OCI-M2 (cell line): ENCODE data around the gene SMARCC2.

Source experiments
- DNase-seq: peaks from one replicate; lab custom pipeline; 2025; ENCODE audit not compliant: unreplicated experiment; lab: John Stamatoyannopoulos, UW

The SMARCC2 gene

DNA sequence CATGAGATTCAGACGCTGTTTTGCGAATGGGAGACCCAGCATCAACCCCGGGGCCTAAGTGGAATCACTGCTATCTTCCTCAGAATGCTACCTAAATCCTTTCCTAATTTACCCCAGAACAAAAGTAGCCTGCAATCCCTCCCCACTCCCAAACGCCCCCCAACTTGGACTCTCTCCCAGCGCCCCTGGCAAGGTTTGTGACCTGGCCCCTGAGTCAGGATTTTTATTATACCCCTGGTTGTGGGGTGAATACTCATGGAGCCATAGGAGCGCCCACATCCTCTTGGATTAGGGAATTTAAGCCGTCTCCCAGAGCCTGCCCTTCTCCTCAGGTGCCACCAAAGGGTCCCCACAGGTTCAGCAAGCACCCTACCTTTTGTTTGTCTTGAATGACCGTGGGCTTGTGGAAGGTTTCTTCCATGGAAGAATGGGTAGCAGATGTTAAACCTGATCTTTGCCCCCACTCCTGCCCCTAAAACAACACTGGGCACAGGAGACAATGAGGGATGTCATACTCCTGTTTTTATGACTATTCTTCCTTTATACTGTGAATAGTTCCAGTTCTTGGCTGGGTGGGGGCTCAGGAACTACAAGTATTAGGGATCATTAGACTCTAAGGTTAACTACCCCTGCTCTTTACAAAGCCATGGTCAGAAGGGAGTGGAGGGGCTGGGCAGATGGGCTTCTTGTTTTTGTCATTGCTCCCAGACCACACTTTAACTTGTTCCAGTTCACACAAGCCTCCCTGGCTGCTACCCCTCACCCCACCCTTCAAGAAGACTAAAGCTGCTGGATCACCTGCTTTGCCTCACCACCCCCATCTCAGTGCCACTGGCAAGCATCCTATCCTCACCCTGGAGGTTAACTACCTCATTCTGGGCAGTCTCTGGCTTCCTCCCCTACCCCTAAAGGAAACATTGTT lies 36.3 kb downstream of the SMARCC2 start:
- DNase-seq: no peak

DNA sequence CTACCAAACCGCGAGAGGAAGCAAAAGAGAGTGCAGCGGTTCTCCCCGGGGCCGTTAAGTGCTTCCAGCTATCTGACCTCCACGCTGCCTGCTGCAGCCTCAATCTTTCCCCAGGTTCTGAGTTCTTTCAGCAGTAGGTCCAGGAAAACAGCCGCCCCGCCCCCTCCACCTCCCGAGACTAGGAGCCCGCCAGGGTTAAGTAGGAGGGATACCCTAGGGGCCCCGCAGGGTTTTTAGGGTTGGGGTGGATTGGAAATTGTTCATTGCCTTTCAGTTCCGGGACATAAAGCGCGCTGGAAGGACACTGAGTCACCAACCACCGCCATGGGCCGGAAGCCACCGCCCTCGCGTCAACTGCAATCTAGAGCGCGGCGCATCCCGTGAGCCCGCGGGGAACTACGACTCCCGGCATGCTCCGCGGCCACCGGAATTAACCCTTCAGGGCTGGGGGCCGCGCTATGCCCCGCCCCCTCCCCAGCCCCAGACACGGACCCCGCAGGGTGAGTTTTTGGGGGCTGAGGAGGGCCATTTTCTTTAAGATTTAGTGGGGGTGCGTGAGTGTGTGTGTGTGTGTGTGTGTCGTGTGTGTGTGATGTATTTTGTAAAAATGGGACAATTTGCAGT lies 37.0 kb downstream of the SMARCC2 start, which contains the start of gene MYL6B:
MYL6B (plus strand) TSS at position 456 of the 624 bp plus-strand sequence. CDS start 1,332 bp downstream, outside the sequence.
- DNase-seq: peak; percentile 76

DNA sequence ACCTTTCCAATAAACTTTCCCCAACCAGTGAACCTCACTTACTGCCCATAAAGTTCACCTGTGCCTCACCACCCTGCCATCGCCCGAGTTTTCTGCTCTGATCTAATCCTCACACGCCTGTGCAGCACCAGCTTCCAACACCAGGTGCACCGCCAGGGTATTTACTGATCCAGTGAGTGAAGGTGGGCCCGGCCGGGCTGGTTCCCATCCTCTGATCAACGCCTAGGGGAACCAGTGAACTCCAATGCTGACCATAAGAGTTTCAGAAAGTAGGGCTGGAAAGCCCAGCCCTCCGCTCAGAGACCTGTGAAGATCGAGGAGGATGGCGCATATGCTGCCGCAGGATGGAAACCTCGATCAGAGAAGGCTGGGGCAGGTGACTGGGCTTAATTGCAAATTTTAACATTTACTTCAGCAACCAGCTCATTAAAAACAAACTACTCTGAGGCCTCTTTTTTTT lies 37.6 kb downstream of the SMARCC2 start:
- no peak for DNase-seq

DNA sequence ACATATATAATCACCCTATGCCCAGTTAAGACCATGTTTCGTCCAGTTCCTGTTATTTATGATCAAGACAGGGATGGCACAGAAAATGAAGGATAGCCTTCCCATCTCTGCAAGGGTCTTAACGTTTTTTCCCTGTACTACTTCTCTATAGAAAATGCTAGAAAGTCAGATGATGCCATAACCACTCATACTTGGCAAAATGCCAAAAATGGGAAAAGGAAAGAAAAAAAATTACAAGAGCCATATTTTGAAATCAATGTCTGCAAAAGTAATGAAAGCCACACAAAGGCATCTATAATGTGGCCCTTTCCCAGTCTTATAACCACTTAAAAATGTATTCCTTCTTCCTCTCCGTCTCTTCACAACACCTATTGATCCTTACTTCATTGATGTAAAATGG lies 38.7 kb downstream of the SMARCC2 start:
- DNase-seq: no peak

DNA sequence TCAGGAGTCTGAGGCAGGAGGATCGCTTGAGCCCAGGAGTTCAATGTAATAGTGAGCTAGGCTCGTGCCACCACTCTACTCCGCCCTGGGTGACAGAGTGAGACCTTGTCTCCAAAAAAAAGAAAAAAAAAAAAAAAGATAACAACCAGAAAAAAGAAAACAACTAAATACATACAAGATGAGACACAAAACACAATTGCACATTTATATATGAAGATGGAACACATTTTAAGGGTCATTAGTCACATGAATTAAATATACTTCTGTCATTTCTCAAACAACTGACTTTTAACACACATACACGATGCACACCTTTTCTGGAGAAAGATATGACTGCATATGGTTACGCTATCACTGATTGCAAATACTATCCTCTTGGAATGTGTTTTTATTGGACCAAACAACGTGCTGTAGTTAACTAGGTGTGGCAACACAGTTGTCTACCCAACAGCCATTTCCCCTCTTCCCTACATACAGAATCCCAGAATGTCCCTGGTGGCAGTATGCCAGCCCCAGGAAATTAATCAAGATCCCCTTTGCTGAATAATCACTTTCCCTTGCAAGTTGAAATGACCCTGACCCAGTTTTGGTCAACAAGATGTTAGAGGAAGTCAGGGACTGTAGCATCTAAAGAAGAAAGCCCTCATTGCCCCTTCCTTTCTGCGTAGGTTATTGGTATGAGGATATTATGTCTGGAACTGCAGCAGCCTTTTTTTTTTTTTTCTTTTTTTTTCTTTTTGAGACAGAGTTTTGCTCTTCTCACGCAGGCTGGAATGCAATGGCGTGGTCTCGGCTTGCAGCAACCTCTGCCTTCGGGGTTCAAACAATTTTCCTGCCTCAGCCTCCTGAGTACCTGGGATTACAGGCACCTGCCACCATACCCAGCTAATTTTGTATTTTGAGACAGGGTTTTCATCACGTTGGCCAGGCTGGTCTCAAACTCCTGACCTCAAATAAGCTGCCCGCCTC lies 42.5 kb downstream of the SMARCC2 start:
- no peak for DNase-seq

DNA sequence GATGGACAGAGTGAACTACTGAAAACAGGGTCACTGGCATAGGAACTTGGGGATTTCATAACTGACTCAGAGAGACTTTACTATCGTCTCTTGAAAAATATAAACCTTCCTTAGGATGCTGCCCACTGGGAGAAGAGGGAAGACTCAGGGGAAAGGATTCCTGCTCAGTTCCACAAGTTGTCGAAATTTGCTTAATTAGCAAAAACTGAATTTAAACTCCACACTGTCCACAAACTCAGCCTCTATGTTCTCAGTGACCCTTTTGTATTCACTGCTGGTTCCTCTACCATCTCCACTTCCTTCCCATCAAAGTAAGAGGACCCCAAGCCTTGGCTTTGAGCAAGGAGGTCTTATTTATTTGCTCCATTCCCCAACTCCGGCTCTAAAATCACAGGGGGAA lies 44.1 kb downstream of the SMARCC2 start:
- DNase-seq: no peak

DNA sequence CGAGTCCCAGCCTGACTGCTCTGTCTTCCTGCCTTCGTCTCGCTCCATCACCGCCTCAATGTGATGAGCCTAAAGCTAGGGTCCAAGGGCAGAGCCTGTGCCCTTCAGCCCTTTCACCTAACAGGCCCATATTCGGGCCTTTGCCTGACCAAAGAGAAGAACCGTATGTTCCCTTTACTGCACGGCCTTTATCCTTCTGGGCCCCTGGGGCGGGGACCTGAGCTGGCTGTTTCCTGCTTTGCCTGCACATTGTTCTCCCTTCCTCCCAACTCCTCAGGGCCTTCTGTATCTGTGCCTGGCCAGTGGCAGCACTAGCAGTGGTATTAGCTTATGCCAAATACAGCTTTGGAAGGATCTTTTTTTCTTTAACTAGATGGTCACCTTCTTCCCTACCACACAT lies 45.4 kb downstream of the SMARCC2 start:
- no peak for DNase-seq

DNA sequence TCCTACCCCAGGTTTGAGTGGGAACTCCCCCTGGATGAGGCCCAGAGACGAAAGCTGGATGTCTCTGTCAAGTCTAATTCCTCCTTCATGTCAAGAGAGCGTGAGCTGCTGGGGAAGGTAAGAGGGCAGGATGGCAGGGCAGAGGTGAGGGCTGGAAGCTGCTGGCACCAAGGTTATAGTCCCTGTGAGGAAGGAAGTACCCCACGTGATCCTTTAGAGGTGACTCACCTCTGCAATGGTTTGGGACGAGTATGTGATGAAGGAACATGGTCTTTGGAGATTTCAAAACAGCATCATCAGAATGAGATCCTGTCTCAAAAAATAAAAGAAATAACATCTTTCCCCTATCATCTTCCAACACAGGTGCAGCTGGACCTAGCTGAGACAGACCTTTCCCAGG lies 46.1 kb downstream of the SMARCC2 start:
- DNase-seq: no peak

DNA sequence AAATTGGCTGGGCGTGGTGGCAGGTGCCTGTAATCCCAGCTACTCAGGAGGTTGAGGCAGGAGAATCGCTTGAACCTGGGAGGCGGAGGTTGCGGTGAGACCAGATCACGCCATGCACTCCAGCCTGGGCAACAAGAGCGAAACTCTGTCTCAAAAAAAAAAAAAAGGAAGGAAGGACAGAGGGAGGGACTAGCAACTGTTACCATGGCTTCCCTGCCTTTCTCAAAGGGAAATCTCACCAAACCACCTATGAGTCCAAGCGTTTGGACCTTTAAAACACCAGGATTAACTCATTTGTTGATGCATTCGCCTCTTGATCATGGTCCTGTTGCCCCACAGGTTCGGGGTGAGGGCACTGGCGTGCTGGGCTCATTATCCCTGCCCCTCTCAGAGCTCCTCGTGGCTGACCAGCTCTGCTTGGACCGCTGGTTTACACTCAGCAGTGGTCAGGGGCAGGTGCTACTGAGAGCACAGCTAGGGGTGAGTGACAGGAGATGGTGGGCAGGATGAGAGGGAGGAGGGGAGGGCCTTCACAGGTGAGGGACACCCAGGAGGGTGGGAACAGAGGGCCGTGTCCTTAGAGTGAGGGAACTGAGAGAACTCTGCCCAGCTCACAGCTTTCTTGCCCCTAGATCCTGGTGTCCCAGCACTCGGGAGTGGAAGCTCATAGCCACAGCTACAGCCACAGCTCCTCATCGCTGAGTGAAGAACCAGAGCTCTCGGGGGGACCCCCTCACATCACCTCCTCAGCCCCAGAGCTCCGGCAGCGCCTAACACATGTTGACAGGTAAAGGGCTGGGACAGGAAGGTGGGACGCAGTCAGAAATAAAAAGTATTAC lies 47.1 kb downstream of the SMARCC2 start:
- DNase-seq: no peak

DNA sequence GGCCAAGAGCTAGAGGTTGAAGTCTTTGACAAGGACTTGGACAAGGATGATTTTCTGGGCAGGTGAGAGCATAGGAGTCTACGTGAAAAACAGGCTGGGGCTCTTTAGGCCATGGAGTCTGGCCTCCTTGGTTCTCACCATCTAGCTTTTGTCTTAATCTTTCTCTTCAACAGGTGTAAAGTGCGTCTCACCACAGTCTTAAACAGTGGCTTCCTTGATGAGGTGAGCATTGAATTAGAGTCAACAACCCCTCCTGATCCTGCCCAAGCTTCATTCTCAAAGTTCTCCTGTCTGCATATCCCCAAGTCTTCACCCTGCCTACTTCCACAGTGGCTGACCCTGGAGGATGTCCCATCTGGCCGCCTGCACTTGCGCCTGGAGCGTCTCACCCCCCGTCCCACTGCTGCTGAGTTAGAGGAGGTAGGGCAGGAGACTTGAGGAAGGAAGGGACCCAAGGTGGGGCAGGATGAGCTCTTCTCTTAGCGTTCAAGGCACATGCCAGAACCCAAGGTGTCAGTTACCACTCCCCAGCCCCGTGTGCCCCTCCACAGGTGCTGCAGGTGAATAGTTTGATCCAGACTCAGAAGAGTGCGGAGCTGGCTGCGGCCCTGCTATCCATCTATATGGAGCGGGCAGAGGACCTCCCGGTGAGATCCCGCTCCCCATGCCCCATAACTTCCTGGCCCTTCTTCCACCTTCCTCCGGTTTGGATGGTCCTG lies 51.3 kb downstream of the SMARCC2 start:
- no peak for DNase-seq

DNA sequence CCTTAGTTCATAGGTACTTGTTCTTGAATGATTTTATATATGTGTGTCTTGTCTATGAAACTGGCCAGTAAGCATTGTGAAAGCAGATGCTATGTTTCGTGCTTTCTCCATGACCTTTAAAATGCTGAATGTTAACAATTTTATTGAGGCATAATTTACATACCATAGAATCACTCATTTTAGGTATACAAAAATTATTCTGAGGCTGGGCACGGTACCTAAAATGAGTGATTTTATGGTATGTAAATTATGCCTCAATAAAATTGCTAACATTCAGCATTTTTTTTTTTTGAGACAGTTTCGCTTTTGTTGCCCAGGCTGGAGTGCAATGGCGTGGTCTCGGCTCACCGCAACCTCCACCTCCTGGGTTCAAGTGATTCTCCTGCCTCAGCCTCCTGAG lies 54.4 kb downstream of the SMARCC2 start:
- DNase-seq: no peak

DNA sequence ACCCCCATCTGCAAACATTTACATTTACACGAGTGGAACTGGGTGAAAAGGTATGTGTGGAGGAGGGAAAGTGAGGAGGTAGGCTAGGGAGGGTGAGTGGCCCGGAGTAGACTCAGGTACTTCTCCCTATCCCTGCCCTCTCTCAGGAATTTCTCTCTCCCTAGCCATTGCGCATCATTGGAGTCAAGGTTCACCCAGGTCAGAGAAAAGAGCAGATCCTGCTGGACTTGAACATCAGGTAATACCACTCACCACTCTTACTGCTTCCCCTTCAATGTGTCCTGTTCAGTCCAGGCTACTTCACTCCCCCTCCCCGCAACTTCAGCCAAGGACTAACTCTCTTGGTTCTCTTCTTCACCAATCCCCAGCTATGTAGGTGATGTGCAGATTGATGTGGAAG lies 58.4 kb downstream of the SMARCC2 start:
- no peak for DNase-seq

DNA sequence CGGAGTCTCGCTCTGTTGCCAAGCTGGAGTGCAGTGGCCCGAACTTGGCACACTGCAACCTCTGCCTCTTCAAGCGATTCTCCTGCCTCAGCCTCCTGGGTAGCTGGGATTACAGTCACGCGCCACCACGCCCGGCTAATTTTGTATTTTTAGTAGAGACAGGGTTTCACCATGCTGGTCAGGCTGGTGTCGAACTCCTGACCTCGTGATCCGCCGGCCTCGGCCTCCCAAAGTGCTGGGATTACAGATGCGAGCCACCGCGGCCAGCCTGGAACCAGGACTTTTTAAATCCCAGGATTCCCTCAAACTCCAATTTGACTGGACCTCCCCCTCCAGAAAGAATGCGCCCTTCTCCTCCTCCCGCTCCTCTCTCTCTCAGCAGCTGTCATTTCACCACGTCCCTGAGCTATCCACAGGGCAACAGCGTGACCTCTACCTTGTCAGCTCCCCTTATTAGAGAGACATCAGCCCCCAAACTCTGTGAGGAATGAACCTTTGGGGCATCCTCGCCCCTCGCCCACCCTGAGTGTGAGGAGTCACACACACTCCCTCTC lies 59.3 kb downstream of the SMARCC2 start:
- no peak for DNase-seq

DNA sequence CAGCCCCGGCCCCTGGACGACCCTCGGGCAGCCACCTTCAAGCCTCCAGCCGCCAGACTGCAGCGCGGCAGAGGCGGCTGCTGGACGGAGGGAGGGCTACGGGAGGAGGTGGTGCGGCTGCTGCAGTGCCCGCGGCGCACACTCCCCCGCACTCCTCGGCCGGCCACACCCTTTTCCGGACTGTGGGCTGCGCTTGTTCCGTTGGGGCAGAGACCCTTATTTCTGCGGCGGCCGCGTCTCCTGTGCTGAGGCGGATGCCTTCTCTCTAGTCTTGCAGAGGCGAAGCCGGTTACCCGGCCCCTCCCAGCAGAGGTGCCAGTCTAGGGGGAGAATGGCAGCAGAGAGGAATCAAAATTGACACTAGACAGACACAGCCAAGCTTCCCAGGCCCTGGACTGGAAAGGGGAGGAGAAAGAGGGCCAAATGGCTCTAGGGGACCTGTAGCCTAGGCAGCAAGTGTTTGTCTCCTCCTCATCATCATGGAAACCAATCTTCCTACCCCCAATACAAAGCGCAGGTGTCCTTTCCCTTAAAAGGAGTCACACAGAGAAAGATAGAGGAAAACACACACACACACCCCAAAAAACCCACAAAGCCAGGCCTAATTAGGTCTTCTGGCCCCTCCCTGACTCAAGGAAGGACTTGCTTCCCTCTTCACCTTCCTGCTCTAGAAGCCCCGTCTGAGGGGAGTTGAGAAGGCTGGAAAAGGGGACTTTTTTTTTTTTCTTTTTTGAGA lies 59.9 kb downstream of the SMARCC2 start:
- no peak for DNase-seq

DNA sequence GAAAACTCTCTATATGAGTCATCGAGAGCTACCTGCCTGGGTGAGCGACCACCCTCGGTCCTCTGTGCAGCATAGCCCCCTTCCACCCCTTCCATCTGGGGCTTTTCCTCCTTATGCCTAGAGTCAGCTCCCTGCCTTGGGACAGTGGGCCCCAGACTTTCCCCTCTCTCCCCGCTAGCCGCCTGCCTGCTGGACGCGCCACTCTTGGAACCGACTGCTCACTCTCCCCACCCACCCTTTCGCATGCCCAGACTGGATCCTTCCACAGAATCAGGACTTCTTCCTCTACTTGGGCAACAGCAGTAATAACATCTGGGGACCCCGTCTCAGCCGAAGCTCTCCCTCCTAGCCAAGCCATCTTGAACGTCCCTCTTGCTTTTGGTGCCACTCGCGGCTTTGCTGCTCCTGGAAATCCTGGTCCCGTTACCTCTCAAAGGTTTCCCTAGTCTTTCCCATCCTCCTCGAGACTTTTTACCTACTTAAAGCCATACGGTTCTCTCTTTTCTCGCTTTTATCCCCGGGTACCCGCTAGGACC lies 60.5 kb downstream of the SMARCC2 start:
- no peak for DNase-seq

DNA sequence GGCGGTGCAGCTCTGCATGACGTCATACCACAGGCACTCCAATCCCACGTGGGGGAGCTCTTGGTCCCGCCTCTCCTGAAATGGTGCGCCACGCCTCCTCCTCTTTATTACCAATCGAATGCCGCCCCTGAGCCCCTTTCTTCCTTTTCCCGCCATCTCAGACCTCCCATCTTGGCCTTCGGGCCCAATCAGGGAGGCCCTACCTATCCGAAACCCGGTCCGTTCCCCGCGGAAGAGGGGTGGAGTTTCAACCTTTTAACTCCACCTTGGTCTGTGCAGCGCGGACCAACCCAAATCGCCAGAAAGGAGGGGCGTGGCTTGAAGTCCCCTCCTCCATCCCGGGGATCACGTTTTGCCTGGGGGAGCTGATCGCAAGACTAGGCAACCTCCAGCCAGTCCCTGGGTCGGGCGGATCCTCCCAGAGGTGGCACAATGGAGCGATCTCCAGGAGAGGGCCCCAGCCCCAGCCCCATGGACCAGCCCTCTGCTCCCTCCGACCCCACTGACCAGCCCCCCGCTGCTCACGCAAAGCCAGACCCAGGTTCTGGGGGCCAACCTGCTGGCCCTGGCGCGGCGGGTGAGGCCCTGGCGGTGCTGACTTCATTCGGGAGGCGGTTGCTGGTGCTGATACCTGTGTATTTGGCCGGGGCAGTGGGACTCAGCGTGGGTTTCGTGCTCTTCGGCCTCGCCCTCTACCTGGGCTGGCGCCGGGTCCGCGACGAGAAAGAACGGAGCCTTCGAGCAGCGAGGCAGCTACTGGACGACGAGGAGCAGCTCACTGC lies 61.2 kb downstream of the SMARCC2 start, which contains the start of gene ESYT1:
ESYT1 (plus strand) TSS at position 380 of the 782 bp plus-strand sequence; CDS start at position 433, 53 bp downstream.
- peak; percentile 83 for DNase-seq

DNA sequence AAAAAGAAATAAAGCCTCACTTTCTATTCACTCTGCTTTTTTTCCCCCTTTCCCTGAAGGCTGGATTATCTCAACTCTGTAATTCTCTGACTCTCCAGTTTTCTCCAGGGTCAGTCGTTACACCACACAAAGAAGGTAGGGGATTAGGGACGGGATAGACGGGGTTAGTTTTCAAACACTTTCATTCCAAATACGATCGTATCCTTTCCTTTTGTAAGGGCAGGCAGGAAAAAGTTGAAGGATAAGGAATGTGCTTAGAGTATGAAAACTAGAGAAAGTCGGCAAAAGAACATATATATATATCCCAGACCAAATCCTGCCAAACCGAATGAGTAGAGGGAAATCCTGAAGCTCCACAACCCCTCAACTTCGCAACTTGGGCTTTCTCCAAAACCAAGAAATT lies 61.8 kb downstream of the SMARCC2 start:
- DNase-seq: no peak
